Spleen (tissue), 11 donors: ENCODE results near the gene HSD17B2. TPM values are rescaled to one million over a fixed set of nuclear protein-coding genes. Genes with fewer than 3 reads are reported as not detected.

ENCODE experiments used
- DNase-seq: peaks from one replicate; pipeline ENCODE4 v3.0.0-alpha.2; 2020
- H3K27ac ChIP-seq, 8 donors: fragments of 200-600 bp; sonication (generic) in 7 of 8; 1 replicate in 4 of 8; 2 replicates in 4 of 8; pipeline versions ENCODE4 v1.5.0 to v1.8.0; 2016 to 2021; ENCODE audit warnings: inconsistent platforms in 4 of 8, mild to moderate bottlenecking in 4 of 8, moderate library complexity in 1 of 8
- H3K27me3 ChIP-seq, 7 donors: fragments of 200-600 bp; sonication (generic) in 6 of 7; replicated peaks in 1 of 7; 1 replicate in 4 of 7; 2 replicates in 3 of 7; pipeline versions ENCODE4 v1.5.0 to v1.8.0; 2016 to 2021; ENCODE audit warnings: inconsistent platforms in 3 of 7, mild to moderate bottlenecking in 1 of 7
- H3K36me3 ChIP-seq, 6 donors: fragments of 200-600 bp; sonication (generic) in 5 of 6; 1 replicate in 4 of 6; 2 replicates in 2 of 6; pipeline versions ENCODE4 v1.5.0 to v1.8.0; 2016 to 2021; ENCODE audit warnings: inconsistent platforms in 2 of 6
- H3K4me1 ChIP-seq, 6 donors: fragments of 200-600 bp; sonication (generic) in 5 of 6; 1 replicate in 3 of 6; 2 replicates in 3 of 6; pipeline versions ENCODE4 v1.5.0 to v1.8.0; 2016 to 2021; ENCODE audit warnings: inconsistent platforms in 3 of 6
- H3K4me3 ChIP-seq, 8 donors: fragments of 200-600 bp; sonication (generic) in 7 of 8; 1 replicate in 4 of 8; 2 replicates in 4 of 8; pipeline versions ENCODE4 v1.5.0 to v1.8.0; 2016 to 2021; ENCODE audit warnings: inconsistent platforms in 4 of 8, mild to moderate bottlenecking in 4 of 8, moderate library complexity in 2 of 8
- H3K9me3 ChIP-seq, 8 donors: fragments of 200-600 bp; sonication (generic) in 7 of 8; 1 replicate in 4 of 8; 2 replicates in 4 of 8; pipeline versions ENCODE4 v1.5.0 to v1.8.0; 2016 to 2021; ENCODE audit warnings: inconsistent platforms in 4 of 8
- POLR2A ChIP-seq, 3 donors: fragments of 450-650 bp; IDR thresholded peaks; one replicate each; pipeline ENCODE4 v1.5.1; 2017; ENCODE audit warnings: antibody characterized with exemption in 3 of 3, mild to moderate bottlenecking in 1 of 3
- POLR2AphosphoS5 ChIP-seq, 3 donors: sonication (generic); formaldehyde crosslinking; IDR thresholded peaks; one replicate each; pipeline ENCODE4 v1.5.1; 2017; ENCODE audit warnings: antibody characterized with exemption in 3 of 3
- WGBS, 5 donors: extraction: QIAGEN DNeasy Blood & Tissue Kit in 3 of 5; methylation state at CpG; one replicate each; pipeline versions ENCODE4 v1.1.5 to v1.1.7; 2013 to 2018; 5-methylcytosine and 5-hydroxymethylcytosine counted together
- intact Hi-C: fragments of 100-400 bp; cut with DNase I; formaldehyde crosslinking; loops from one replicate; pipeline ENCODE4 v1.15.0; 2023; ENCODE audit warnings: low total_unique reads
- polyA plus RNA-seq, 3 donors: library from polyadenylated mRNA; stranded (reverse); fragments of 200-250 nt; gene quantifications; one replicate each; pipeline ENCODE4 v1.2.1, GENCODE V29; 2013
- total RNA-seq, 7 donors: library from RNA; depleted of rRNA in 3 of 7; stranded (reverse); fragments of >200 nt in 3 of 7; fragmentation: NEBNext Ultra II Directional in 4 of 7; extraction: Animal tissue kit (Norgen Biotek cat#: 25700) in 4 of 7; gene quantifications; one replicate each; pipeline versions ENCODE4 v1.1.0 to v1.2.1, GENCODE V29; 2016 to 2021
- TF ChIP-seq, protein P1 (sequence below), 11 experiments: fragments of 200-600 bp in 7 of 11; fragments of 450-650 bp in 4 of 11; sonication (generic) in 4 of 11; IDR thresholded peaks in 8 of 11; conservative IDR thresholded peaks in 3 of 11; 1 replicate in 7 of 11; 2 replicates in 4 of 11; pipeline versions ENCODE4 v1.4.0 to v1.8.0; 2016 to 2021; ENCODE audit warnings: antibody characterized with exemption in 11 of 11, inconsistent platforms in 4 of 11, mild to moderate bottlenecking in 1 of 11
- donor health status: healthy with polysubstance abuse.
- donor health status: DM: no; HTN: no; CAD: no; lungs with moderate emphysema.
- donor health status: DM: no; HTN: no; CAD: no.
- donor health status: Bipolar disorder and iron deficiency.
- donor health status: healthy.
- donor health status: DM: no; HTN: no; CAD: no.
- donor health status: DM: yes; HTN: yes; CAD: no.

HSD17B2 gene
- total and polyA plus RNA-seq, 10 donors = 0.09 to 0.13 TPM; not detected in 8

GRCh38 chr16:82119405-82119804 is 84.4 kb downstream of the HSD17B2 start:
- TF ChIP-seq, protein P1, sequence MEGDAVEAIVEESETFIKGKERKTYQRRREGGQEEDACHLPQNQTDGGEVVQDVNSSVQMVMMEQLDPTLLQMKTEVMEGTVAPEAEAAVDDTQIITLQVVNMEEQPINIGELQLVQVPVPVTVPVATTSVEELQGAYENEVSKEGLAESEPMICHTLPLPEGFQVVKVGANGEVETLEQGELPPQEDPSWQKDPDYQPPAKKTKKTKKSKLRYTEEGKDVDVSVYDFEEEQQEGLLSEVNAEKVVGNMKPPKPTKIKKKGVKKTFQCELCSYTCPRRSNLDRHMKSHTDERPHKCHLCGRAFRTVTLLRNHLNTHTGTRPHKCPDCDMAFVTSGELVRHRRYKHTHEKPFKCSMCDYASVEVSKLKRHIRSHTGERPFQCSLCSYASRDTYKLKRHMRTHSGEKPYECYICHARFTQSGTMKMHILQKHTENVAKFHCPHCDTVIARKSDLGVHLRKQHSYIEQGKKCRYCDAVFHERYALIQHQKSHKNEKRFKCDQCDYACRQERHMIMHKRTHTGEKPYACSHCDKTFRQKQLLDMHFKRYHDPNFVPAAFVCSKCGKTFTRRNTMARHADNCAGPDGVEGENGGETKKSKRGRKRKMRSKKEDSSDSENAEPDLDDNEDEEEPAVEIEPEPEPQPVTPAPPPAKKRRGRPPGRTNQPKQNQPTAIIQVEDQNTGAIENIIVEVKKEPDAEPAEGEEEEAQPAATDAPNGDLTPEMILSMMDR (IDR thresholded peaks at IDR 0.05 in 8 of 11, conservative IDR thresholded peaks at IDR 0.05 in 3 of 11) = no peak
- TF ChIP-seq POLR2A (IDR thresholded peaks at IDR 0.05) (no peak), POLR2AphosphoS5 (IDR thresholded peaks at IDR 0.05) (no peak)
- no peak for DNase-seq
- Histone ChIP-seq H3K27me3 (no peaks in the 10 kb centered on the region), H3K4me3 (no peak overlapping the region), H3K36me3 (no peaks in the 10 kb centered on the region), H3K4me1 (no peaks in the 10 kb centered on the region), H3K9me3 (no peaks in the 10 kb centered on the region), H3K27ac (no peak overlapping the region)
- intact Hi-C loops = no loop called here
- WGBS, 5 donors = 67 to 92% (median 69%) methylated on average over 4 of the region's 4 CpGs

DNA sequence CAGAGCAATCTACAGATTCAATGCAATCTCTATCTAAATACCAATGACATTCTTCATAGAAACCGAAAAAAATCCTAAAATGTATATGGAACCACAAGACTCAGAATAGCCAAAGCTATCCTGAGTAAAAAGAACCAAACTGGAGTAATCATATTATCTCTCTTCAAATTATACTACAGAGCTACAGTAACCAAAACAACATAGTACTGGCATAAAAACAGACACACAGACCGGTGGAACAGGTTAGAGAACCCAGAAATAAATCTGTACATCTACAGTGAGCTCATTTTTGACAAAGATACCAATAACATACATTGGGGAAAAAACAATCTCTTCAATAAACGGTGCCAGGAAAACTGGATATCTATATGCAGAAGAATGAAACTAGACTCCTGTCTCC is 89.6 kb downstream of the HSD17B2 start:
- Histone ChIP-seq H3K27ac (no peak overlapping the region), H3K36me3 (no peaks in the 10 kb centered on the region), H3K4me1 (no peaks in the 10 kb centered on the region), H3K4me3 (no peak overlapping the region), H3K27me3 (no peaks in the 10 kb centered on the region), H3K9me3 (peaks cover 0 to 24% (median 4%) of the 10 kb centered on the region in 8 donors)
- no peak for DNase-seq
- WGBS, 5 donors = 87 to 96% (median 89%) methylated on average over 3 of the region's 3 CpGs
- TF ChIP-seq, protein P1 (IDR thresholded peaks at IDR 0.05 in 8 of 11, conservative IDR thresholded peaks at IDR 0.05 in 3 of 11) = no peak
- no peak for TF ChIP-seq POLR2AphosphoS5 (IDR thresholded peaks at IDR 0.05)
- no peak for TF ChIP-seq POLR2A (IDR thresholded peaks at IDR 0.05)
- intact Hi-C loops = no loop called here

GRCh38 chr16:82129881-82130280 is 94.8 kb downstream of the HSD17B2 start:
- WGBS, 5 donors = 83 to 91% (median 84%) methylated on average over 3 of the region's 3 CpGs
- TF ChIP-seq POLR2AphosphoS5 (IDR thresholded peaks at IDR 0.05) (no peak), POLR2A (IDR thresholded peaks at IDR 0.05) (no peak)
- TF ChIP-seq, protein P1 (IDR thresholded peaks at IDR 0.05 in 8 of 11, conservative IDR thresholded peaks at IDR 0.05 in 3 of 11) = no peak
- H3K27me3 ChIP-seq = no peaks in the 10 kb centered on the region
- H3K4me3 ChIP-seq = no peak overlapping the region
- peaks cover 0 to 24% (median 4%) of the 10 kb centered on the region in 8 donors for H3K9me3 ChIP-seq
- H3K27ac ChIP-seq = no peak overlapping the region
- H3K36me3 ChIP-seq = no peaks in the 10 kb centered on the region
- DNase-seq = no peak
- intact Hi-C loops = no loop called here
- no peaks in the 10 kb centered on the region for H3K4me1 ChIP-seq

GRCh38 chr16:82133798-82134197 is 98.7 kb downstream of the HSD17B2 start:
- no peak for DNase-seq
- H3K4me3 ChIP-seq = no peak overlapping the region
- no peaks in the 10 kb centered on the region for H3K27me3 ChIP-seq
- TF ChIP-seq POLR2AphosphoS5 (IDR thresholded peaks at IDR 0.05) = no peak
- no peak for TF ChIP-seq POLR2A (IDR thresholded peaks at IDR 0.05)
- TF ChIP-seq, protein P1 (IDR thresholded peaks at IDR 0.05 in 8 of 11, conservative IDR thresholded peaks at IDR 0.05 in 3 of 11) = no peak
- H3K36me3 ChIP-seq = peaks cover 0 to 17% (median 0%) of the 10 kb centered on the region in 6 donors
- intact Hi-C loops = no loop called here
- H3K4me1 ChIP-seq = no peaks in the 10 kb centered on the region
- H3K27ac ChIP-seq = no peak overlapping the region
- WGBS, 5 donors = 54 to 63% (median 58%) methylated on average over 6 of the region's 6 CpGs
- peaks cover 0 to 4% (median 0%) of the 10 kb centered on the region in 8 donors for H3K9me3 ChIP-seq
